Keratinocyte (primary cell): ENCODE data around the gene MACIR.

ENCODE experiments used
- CTCF ChIP-seq, 3 experiments: IDR thresholded peaks in 1 of 3; conservative IDR thresholded peaks in 1 of 3; optimal IDR thresholded peaks in 1 of 3; 2 replicates in 2 of 3; 3 replicates in 1 of 3; pipeline versions ENCODE3 to v1.5.1; 2011; ENCODE audit warnings: low read length in 3 of 3, mild to moderate bottlenecking in 3 of 3, moderate library complexity in 2 of 3, control low read depth in 1 of 3, inconsistent platforms in 1 of 3; ENCODE audit not compliant: insufficient read depth in 2 of 3; ENCODE audit errors: extremely low read depth in 1 of 3
- EZH2 ChIP-seq: IDR thresholded peaks from one replicate; pipeline ENCODE4 v1.6.1; 2012; ENCODE audit warnings: inconsistent platforms, mild to moderate bottlenecking, low read length, moderate library complexity

GRCh38 chr5:103327893-103328292, 69.3 kb downstream of the MACIR start:
- no peak for TF ChIP-seq CTCF (optimal IDR thresholded peaks at IDR 0.05 in 1 of 3, IDR thresholded peaks at IDR 0.05 in 1 of 3, conservative IDR thresholded peaks at IDR 0.05 in 1 of 3; ENCODE audit: extremely low read depth in 1 of 3, insufficient read depth in 2 of 3, low read length in 3 of 3)
- TF ChIP-seq EZH2, result no peak
